HL-60 (cell line): ENCODE measurements around the gene ADAM12.

Source experiments
- CTCF ChIP-seq: IDR thresholded peaks from one replicate; pipeline ENCODE4 v1.5.1; 2011; ENCODE audit warnings: low read length, control low read depth, inconsistent platforms; ENCODE audit not compliant: insufficient read depth
- GABPA ChIP-seq: IDR thresholded peaks from 2 replicates; pipeline ENCODE4 v1.6.1; 2012; ENCODE audit warnings: low read depth
- POLR2AphosphoS5 ChIP-seq: IDR thresholded peaks from 2 replicates; pipeline ENCODE4 v1.6.1; 2012; ENCODE audit warnings: low read depth
- REST ChIP-seq: IDR thresholded peaks from 2 replicates; pipeline ENCODE4 v1.6.1; 2012; ENCODE audit warnings: low read depth; ENCODE audit not compliant: insufficient replicate concordance

- TF ChIP-seq CTCF (no peak), GABPA (no peak), POLR2AphosphoS5 (no peak), REST (no peak)
Measured at GRCh38 chr10:126352453-126352852, 35.8 kb downstream of the ADAM12 start.
